Urinary bladder (tissue), 4 donors: ENCODE data around the gene BOLL. TPM values are rescaled to one million over a fixed set of nuclear protein-coding genes. Genes with fewer than 3 reads are reported as not detected.
"Not testable (repeated sequence)": the region's sequence is repeated elsewhere in the genome, so short reads cannot be mapped to it uniquely, and the experiment has no call there.

Source experiments
- DNase-seq: peaks from one replicate; pipeline ENCODE4 v3.0.0-alpha.2; 2015; ENCODE audit errors: extremely low spot score
- H3K27ac ChIP-seq: one replicate; pipeline ENCODE4 v1.5.1; 2013; ENCODE audit warnings: low read depth, mild to moderate bottlenecking, moderate library complexity
- H3K36me3 ChIP-seq: one replicate; pipeline ENCODE4 v1.6.1; 2013; ENCODE audit warnings: mild to moderate bottlenecking, moderate library complexity; ENCODE audit not compliant: insufficient read depth
- H3K4me1 ChIP-seq: one replicate; pipeline ENCODE4 v1.6.1; 2013; ENCODE audit warnings: mild to moderate bottlenecking, moderate library complexity; ENCODE audit not compliant: insufficient read depth
- H3K4me3 ChIP-seq: one replicate; pipeline ENCODE4 v1.5.1; 2013; ENCODE audit warnings: low read depth, low read length
- WGBS: extraction: QIAGEN DNeasy Blood & Tissue Kit; methylation state at CpG from one replicate; pipeline ENCODE4 v1.1.7; 2013; 5-methylcytosine and 5-hydroxymethylcytosine counted together
- polyA plus RNA-seq: library from polyadenylated mRNA; stranded (reverse); fragments of 200-250 nt; gene quantifications from one replicate; pipeline ENCODE4 v1.2.3, GENCODE V29; 2013
- total RNA-seq: library from RNA; depleted of rRNA; stranded (reverse); fragments of >200 nt; gene quantifications from one replicate; pipeline ENCODE4 v1.2.3, GENCODE V29; 2014
- donor health status: healthy with polysubstance abuse.
- donor health status: healthy.

BOLL gene, protein sequence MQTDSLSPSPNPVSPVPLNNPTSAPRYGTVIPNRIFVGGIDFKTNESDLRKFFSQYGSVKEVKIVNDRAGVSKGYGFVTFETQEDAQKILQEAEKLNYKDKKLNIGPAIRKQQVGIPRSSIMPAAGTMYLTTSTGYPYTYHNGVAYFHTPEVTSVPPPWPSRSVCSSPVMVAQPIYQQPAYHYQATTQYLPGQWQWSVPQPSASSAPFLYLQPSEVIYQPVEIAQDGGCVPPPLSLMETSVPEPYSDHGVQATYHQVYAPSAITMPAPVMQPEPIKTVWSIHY
- 0.11 TPM for total RNA-seq
- polyA plus RNA-seq, result not detected

DNA sequence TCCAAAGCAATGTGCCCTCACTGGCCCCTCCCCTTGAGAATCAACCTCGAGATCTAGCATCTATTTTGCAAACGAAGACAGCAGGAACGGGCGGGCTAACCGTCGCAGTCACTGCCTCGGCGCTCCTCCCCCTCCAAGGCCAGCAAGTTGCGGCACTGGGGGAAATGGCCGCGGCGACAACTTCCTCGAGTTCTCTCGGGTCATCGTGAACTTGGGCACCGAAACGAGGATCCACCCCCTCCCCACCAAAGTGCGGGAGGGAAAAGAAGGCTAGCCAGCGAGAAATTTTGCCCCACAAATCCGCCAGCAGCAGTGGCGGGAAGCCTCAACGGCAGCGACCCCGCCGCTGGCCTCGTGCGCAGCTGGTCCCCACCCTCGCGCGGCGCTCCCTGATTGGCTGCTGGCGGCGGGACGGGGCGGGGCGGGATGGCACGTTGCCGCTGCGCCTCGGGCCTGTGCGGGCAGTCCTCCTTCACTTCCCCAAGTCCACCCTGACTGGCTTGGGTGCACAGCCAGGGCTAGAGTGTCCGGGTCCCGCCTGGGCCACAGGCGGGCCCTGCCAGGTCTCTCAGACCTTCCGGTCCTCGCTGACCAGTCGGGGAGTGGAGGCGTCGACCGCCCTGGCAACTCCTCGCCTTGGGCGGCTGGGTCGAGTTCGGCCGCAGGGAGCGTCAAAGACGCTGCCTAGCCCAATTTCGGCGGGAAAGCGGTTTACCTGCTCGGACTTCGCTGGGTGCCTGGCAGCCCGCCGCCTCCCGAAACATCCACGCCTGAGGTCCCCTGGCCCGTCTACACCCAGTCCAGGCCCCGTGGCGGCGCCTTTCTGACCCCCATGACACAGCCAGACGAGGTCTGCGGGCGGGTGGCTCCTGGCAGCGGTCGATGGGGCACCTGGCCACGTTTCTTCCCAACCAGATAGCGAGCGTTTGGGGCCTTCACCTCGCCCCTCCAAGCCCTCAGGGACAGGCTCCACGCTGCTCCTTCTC is at the start of gene BOLL:
TSS of gene BOLL (minus strand) at position 364 of the 986 bp plus-strand sequence. CDS start 3,469 bp downstream, outside the sequence.
- 89% methylated on average over 80 of the region's 80 CpGs for WGBS
- peak within 1 kb of the TSS; percentile 2 for H3K4me3 ChIP-seq
- H3K4me1 ChIP-seq, result no peaks in the 10 kb centered on the region
- no peak within 1 kb of the TSS for H3K27ac ChIP-seq
- H3K36me3 ChIP-seq, result no peaks in the 10 kb centered on the region
- no peak for DNase-seq

DNA sequence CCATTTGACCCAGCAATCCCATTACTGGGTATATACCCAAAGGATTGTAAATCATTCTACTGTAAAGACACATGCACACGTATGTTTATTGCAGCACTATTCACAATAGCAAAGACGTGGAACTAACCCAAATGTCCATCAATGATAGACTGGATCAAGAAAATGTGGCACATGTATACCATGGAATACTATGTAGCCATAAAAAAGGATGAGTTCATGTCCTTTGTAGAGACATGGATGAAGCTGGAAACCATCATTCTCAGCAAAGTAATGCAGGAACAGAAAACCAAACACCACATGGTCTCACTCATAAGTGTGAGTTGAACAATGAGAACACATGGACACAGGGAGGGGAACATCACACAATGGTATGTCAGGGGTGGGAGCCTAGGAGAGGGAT is 49.7 kb upstream of the BOLL start:
- not testable (repeated sequence) for H3K27ac ChIP-seq, H3K4me3 ChIP-seq, DNase-seq, H3K4me1 ChIP-seq, H3K36me3 ChIP-seq
- 91% methylated on average over 2 of the region's 2 CpGs for WGBS

DNA sequence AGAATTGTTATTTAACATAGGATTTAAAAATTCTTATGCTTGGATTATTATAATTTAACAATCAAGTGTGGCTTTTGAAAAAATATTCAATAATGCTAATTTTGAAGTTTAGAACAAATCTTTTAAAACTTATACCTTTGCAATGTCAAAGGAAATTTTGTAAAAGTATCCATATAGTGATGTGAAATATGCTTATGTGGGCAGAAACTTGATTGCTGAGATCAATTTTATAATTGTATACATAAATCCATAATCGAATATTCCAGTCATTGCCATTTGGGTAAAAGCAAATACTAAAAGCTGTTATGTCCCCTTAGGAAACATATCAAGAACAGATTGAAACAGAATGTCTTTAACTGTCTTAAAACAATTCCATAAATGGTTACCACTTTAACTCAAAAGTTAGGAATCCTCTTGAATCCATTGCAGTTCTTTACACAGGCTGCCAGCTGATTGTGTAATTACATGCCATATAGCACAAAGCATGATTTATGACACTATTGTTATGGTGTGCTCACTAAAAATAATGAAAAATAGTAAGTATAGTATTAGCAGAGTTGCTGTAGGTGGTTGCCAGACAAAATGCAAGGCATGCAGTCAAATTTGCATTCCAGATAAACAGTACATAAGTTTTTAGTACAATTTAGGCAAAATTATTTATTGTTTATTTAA is 43.5 kb upstream of the BOLL start:
- Histone ChIP-seq H3K36me3 (no peaks in the 10 kb centered on the region), H3K27ac (no peak overlapping the region), H3K4me1 (no peaks in the 10 kb centered on the region), H3K4me3 (no peak overlapping the region)
- no peak for DNase-seq
- 74% methylated on average over 1 of the region's 1 CpG for whole genome bisulfite sequencing

DNA sequence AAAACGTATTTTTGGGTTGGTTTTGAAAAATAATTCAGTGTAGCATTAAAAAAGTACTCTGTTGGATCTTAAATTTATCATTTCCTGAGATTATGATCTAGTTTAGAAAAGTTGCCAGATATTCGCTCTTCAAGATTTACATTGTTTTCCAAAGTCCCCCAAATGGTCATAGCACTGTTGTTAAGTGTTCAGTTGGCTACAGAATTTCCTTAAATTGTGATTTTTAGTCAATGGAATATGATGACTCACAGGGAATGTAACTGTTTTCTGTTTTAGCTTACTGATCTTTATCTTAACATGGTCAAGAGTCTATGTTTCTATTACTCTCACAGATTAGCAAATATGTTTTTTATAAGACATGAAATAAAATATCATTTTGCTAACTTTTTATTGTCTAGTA is 42.5 kb upstream of the BOLL start:
- no peaks in the 10 kb centered on the region for H3K36me3 ChIP-seq
- no peak overlapping the region for H3K4me3 ChIP-seq
- WGBS, result 64% methylated on average over 2 of the region's 2 CpGs
- no peak overlapping the region for H3K27ac ChIP-seq
- no peak for DNase-seq
- H3K4me1 ChIP-seq, result no peaks in the 10 kb centered on the region

DNA sequence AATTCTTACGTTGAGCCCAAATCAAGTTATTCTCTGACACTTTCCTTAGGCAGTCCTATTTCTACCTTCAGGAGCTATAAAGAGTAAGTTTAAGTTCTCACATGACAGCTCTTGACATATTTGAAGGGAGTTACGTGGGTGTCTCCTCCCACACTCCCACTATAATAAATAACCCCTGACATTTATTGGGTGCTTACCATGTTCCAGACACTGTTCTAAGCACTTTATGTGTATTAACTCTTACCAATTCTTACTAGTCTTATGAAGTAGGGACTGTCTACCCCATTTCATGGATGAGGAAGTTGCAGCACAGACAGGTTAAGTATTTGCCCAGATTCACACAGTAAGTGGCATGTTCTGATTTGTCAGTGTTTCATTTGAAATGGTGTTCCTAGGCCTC is 37.2 kb upstream of the BOLL start:
- DNase-seq, result no peak
- no peaks in the 10 kb centered on the region for H3K4me1 ChIP-seq
- H3K27ac ChIP-seq, result no peak overlapping the region
- no peaks in the 10 kb centered on the region for H3K36me3 ChIP-seq
- no peak overlapping the region for H3K4me3 ChIP-seq
- 43% methylated on average over 2 of the region's 2 CpGs for WGBS

DNA sequence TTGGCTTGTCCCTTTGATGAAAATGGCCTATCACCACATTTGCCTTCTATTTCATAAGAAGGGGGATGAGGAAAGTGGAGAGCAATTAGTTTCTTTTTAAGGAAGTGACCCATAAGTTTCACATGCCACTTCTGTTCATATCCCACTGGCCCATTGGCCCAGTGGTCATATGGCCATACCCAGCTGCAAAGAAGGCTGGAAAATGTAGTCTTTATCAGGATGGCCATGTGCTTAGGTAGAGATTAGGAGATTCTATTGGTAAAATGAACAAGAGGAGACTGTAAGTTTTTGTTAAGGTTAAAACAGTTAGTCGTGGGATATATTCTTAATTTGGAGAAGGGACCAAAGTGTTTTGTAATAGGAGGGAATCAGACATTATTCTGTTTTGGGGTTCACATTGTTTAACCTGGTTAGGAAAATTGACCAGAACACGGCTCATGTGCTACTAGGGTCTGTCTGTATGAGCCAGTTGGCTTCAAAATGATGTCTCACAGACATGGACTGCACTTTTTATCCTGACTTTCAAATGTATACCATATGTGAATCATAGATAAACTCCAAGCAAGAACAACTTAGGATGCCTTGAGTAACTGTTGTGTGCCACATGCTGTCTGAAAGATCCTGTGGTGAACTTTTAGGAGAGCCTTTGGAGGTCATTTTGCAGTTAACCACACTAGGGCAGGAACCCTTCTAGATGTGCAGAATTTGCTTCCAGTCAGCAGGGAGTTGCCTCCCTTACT is 36.6 kb upstream of the BOLL start:
- 81% methylated on average over 2 of the region's 2 CpGs for WGBS
- no peaks in the 10 kb centered on the region for H3K4me1 ChIP-seq
- no peak for DNase-seq
- H3K27ac ChIP-seq, result no peak overlapping the region
- H3K36me3 ChIP-seq, result no peaks in the 10 kb centered on the region
- no peak overlapping the region for H3K4me3 ChIP-seq

DNA sequence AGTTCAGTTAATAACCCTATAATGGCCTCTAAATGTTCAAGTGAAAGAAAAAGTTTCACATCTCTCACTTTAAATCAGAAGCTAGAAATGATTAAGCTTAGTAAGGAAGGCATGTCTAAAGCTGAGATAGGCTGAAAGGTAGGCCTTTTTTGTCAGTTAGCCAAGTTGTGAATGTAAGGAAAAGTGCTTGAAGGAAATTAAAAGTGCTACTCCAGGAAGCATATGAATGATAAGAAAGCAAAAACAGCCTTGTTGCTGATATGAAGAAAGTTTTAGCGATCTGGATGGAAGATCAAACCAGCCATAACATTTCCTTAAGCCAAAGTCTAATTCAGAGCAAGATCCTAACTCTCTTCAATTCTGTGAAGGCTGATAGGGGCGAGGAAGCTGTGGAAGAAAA is 29.4 kb upstream of the BOLL start:
- H3K4me1 ChIP-seq, result no peaks in the 10 kb centered on the region
- no peaks in the 10 kb centered on the region for H3K36me3 ChIP-seq
- no peak overlapping the region for H3K27ac ChIP-seq
- DNase-seq, result no peak
- 75% methylated on average over 2 of the region's 2 CpGs for WGBS
- no peak overlapping the region for H3K4me3 ChIP-seq

DNA sequence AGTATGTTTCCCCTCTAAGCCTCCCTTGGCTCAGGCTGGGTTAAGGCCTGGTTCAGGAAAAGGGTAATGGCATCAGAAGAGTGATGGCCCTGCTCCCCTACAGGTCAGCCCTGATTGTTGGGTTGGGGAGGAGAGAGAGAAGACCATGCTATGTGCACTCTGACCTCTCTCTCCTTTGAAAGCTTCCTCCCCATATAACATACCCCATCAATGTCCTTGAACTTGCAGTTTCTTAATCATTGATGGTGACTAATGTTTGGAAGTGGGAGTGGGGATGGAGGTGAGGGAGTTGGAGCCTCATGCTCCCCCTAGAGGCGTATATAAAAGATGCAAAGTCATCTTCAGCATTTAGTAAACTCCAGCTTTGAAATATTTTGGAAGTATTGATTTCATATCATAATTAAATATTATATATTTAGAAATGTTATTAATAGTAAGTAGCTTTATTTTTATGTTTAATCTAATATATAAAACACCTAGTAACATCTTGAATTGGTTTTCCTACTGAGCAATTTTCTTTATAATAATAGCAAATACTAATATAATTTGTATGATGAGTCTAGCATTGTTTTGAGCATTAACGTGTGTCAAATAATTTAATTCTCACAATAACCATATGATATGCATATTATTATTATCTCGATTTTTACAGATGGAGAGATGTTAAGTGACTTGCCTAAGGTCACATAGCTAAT is 28.1 kb upstream of the BOLL start:
- Histone ChIP-seq H3K27ac (no peak overlapping the region), H3K36me3 (no peaks in the 10 kb centered on the region), H3K4me3 (no peak overlapping the region), H3K4me1 (no peaks in the 10 kb centered on the region)
- 72% methylated on average over 3 of the region's 3 CpGs for WGBS
- no peak for DNase-seq

DNA sequence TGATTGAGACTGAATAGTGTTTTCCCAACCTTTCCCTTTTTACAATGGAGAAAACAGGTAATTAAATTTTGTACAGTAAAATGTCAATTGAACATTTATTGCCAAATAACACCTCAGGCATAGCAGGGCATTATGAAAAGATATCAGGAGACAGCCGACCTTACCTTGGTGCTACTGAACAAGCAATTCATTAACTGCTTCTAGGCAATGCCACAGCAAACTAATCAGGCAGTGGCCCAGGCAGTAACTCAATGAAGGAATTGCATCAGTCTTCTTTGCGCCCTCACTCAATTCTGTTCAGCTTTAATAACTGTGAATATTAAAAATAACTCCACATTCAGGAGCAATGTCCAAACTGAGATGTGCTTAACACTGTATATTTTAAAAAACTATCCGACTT is 25.4 kb upstream of the BOLL start:
- no peaks in the 10 kb centered on the region for H3K4me1 ChIP-seq
- 79% methylated on average over 3 of the region's 3 CpGs for WGBS
- no peak overlapping the region for H3K4me3 ChIP-seq

DNA sequence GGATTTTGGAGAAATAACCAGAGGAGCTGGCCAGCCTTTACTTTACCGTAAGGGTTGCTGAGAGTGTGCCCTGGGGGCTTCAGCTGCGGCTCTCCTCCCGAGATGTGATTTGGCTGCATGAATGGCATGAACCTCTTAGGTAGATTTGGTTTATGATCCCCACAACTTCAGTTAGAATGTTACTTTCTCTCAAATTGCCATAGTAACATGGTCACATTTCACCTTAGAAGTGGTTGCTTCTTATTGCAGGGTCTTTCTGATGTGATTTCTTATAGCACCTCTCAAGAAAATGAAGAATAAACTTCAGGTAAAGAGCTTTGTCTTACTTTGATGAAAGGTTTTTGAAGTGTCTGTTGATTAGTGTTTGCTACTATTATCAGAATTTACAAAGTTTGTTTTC is 24.9 kb upstream of the BOLL start:
- Histone ChIP-seq H3K4me1 (no peaks in the 10 kb centered on the region), H3K36me3 (no peaks in the 10 kb centered on the region), H3K27ac (no peak overlapping the region), H3K4me3 (no peak overlapping the region)
- WGBS, result 96% methylated on average over 3 of the region's 3 CpGs
- no peak for DNase-seq

More for the DNA sequence above, 25.4 kb upstream of the BOLL start:
- Histone ChIP-seq H3K36me3 (no peaks in the 10 kb centered on the region), H3K27ac (no peak overlapping the region)
- DNase-seq, result no peak

DNA sequence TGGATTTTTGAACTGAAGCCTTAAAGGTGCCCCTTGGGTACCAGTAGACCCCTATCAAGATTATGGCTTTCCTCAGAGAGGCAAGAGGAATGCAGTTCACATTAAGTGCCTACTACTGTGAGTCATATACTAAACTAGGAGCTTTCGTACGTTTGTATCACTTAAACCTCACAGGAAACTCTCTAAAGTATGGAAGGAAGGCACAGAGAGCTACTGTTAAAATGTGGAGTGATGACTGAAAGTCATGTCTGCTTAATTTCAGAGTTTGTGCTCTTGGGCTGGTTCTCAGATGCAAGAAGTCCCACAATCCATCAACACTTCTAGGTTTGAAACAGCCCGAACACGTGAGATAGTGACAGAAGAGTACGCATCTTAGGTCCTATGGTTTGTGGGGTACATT is 23.9 kb upstream of the BOLL start:
- H3K4me3 ChIP-seq, result no peak overlapping the region
- WGBS, result 79% methylated on average over 5 of the region's 5 CpGs
- H3K36me3 ChIP-seq, result no peaks in the 10 kb centered on the region
- DNase-seq, result no peak
- H3K27ac ChIP-seq, result no peak overlapping the region
- H3K4me1 ChIP-seq, result peaks cover 1% of the 10 kb centered on the region

DNA sequence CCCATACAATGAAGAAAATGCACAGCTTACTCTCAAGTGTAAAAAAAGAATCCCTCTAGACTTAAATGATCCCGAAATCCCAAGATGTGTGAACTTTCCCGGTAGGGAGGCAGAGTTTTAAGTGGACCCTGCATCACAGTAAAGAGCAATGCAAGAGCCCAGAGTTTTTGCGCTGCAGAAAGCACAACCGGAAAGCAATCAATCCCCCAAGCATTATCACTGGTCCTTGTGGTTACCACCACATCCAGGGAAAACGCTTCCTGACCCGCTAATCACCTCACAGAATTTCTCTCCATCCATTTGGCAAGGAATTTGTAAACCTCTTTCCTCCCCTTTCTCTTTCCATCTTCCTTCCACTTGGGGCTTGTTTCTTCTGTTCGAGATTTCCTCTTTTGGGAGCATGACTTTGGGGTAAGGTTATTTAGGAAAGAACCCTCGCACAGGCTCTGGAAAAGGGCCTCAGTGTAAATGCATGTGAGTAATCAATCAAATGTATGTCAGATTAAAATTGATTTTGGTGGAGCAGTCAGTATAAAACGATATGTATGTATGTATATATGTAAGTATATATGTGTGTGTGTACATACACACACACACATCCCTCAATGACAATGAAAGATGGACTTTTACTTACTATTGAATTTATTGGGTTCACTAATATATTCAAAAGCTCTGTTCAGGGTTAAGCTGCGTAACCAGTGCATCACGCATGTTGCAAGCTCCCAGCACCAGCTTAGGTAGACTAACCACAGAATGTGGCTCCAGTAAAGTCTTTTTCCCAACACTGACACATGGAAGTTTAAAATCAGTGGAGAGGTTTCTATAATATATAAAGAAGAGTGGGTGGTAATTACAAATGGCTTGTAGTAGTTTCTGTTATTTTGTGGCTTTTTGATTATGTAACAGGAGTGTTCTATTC is 20.9 kb upstream of the BOLL start:
- H3K4me1 ChIP-seq, result peaks cover 3% of the 10 kb centered on the region
- H3K36me3 ChIP-seq, result no peaks in the 10 kb centered on the region
- 31% methylated on average over 11 of the region's 11 CpGs for WGBS
- DNase-seq, result no peak
- H3K27ac ChIP-seq, result no peak overlapping the region
- H3K4me3 ChIP-seq, result no peak overlapping the region
